ENCODE data around the gene COPZ2.
A peak's percentile ranks its signal among the peaks of the same experiment; 100 is the strongest.

The COPZ2 gene

DNA sequence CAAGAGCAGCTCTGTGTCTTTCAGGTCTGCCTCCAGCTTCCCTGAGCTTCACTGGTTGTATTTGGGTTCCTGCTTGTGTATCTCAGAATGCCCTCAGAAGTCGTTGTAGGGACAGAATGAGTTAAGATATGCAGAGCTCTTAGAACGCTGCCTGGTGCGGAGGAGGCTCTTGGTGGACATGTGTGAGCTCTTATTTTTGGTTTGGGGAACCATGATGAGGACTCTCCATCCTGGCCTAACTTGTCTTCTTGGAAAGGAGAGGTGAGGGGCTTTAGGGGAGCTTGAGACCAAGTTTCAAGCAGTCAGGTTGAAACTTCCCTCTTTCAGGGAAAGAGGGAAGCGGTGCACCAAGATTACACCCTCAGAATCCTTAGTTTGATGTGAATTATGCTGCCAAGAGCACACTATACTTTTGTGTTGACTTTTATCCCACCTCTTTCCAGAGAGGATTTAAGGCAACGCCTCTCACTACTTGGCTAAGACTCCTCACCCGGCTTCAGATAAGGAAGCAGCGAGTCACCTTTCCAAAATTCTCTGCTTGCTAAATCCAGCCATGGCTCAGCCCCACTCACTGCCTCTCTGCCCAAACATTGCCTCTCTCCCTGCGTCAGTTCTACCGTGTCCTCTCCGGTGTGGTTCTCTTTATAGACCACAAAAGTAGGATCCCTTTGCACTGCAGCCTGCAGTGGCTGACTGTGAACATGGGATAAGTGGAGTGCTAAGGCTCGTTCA is 53.9 kb downstream of the COPZ2 start:
- no peak for DNase-seq
- no peak for TF ChIP-seq POLR2A (IDR thresholded peaks at IDR 0.05; ENCODE audit: low read length)
- TF ChIP-seq GATA1 (IDR thresholded peaks at IDR 0.05; ENCODE audit: low read depth, low read length) = no peak

DNA sequence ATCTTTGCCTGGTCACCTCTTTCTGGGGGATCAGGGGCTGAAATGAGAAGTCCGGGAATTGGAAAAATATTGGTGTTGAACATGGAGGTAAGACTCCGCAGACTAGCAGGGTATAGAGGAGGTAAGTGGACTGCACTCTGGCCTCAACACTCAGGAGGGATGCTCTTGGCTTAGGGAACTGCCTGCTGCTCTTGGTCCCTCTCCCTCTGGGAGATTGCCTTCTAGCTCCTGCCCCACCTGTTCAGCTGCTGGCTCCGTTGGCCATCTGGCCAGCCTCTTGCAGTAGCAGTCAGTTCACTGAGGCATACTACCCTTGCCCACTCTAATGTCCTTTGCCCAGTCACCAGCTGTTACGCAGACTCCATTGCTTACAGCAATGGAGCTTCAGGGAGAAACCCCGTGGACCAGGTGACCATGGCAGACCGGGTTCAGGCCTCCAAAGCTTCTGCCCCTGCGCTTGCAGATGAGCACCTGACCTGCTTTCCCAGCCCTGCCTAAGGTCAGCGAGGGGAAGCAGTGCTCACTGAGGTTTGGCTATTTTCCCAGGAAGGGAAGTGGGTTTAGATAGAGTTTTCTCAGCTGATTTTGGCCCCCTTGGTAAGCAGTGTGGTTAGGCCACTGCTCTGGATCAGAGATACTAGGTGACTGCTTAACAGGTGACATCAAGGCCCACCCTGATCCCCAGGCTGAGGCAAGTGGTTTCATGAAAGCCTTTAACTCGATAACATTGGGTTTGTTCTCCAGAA is 54.8 kb downstream of the COPZ2 start:
- no peak for TF ChIP-seq GATA1 (IDR thresholded peaks at IDR 0.05; ENCODE audit: low read depth, low read length)
- TF ChIP-seq POLR2A (IDR thresholded peaks at IDR 0.05; ENCODE audit: low read length) = no peak
- no peak for DNase-seq

DNA sequence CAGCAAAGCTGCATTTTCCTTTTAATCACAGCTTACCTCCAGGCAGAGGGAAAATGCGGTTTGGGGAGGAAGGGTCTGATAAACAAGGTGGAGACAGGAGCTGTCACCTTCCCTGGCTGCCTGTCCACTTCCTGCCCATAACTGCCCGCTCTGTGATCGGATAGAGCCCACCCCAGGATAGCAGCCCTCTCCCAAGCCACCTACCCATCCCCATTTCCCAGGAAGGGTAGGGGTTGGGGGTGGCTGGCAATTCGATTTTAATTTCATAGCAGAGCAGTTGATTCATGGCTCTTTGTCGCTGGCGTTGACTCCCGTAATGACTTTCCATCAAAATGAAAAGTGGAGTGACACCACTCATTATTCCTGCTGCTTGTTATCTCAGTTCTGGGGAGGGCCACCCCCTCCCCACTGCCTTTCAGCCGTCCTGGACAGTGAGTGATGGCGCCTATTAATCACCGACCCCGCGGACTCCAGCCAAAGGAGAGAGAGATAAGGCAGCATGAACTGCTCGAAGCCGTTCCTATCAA is 55.4 kb downstream of the COPZ2 start:
- TF ChIP-seq POLR2A (IDR thresholded peaks at IDR 0.05; ENCODE audit: low read length) (no peak), GATA1 (IDR thresholded peaks at IDR 0.05; ENCODE audit: low read depth, low read length) (no peak)
- DNase-seq = no peak

DNA sequence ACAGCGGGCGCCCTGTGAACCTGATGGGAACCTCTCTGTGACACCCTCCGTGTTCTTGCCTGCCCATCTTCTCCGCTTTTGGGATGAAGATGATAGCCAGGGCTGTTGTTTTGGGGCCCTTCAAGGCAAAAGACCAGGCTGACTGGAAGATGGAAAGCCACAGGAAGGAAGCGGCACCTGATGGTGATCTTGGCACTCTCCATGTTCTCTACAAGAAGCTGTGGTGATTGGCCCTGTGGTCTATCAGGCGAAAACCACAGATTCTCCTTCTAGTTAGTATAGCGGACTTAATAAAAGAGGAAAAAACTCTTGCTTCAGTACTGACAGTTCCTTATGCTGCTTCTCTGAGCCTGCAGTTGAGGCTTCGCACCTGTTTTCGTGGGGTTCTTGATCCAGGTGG is 56.1 kb downstream of the COPZ2 start:
- no peak for DNase-seq
- TF ChIP-seq GATA1 (IDR thresholded peaks at IDR 0.05; ENCODE audit: low read depth, low read length) (no peak), POLR2A (IDR thresholded peaks at IDR 0.05; ENCODE audit: low read length) (no peak)

DNA sequence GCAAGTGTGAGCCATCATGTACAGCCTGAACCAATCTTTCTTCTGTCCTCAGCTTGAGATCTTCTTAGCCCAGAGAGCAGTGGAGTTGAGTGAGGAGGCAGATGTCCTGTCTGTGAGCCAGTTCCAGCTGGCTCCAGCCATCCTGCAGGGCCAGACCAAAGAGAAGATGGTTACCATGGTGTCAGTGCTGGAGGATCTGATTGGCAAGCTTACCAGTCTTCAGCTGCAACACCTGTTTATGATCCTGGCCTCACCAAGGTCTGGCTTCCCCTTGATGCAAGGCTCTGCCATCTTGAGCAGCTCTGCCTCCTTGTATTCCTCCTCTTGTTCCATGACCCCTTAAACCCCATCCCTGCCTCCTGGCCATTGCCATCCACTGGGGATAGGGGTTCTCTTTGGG is 57.1 kb downstream of the COPZ2 start:
- TF ChIP-seq GATA1 (IDR thresholded peaks at IDR 0.05; ENCODE audit: low read depth, low read length) (no peak), POLR2A (IDR thresholded peaks at IDR 0.05; ENCODE audit: low read length) (no peak)
- no peak for DNase-seq

DNA sequence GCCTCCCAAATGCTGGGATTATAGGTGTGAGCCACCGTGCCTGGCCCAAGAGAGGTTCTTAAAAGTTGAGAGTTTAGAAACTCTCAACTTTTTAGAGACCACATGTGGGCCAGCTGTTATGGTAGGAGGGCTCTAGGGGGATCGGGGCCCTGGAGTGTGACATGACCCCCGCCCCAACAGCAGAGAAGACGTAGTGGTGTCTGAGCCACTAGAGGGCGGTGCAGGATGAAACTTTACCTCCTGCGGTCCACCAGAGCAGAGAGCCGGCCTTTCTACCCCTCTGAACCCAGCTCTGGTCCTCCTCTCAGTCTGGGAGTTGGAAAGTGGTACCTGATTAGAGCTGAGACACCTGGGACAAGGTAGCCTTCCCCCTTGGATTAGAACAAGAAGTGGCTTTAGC is 59.3 kb downstream of the COPZ2 start:
- peak; percentile 60 to 76 for DNase-seq
- TF ChIP-seq GATA1 (IDR thresholded peaks at IDR 0.05; ENCODE audit: low read depth, low read length) (no peak), POLR2A (IDR thresholded peaks at IDR 0.05; ENCODE audit: low read length) (no peak)

All from erythroblast (primary cell).